Vagina (tissue), 2 donors: ENCODE measurements around the gene DCLRE1B.

Experiments
- POLR2A ChIP-seq, 2 donors: fragments of 450-650 bp; IDR thresholded peaks; one replicate each; pipeline ENCODE4 v1.6.1; 2017; ENCODE audit warnings: antibody characterized with exemption in 2 of 2, mild to moderate bottlenecking in 2 of 2, moderate library complexity in 2 of 2
- POLR2AphosphoS5 ChIP-seq, 2 donors: sonication (generic); formaldehyde crosslinking; IDR thresholded peaks; one replicate each; pipeline ENCODE4 v1.9.0; 2017; ENCODE audit warnings: antibody characterized with exemption in 2 of 2, mild to moderate bottlenecking in 2 of 2, low read depth in 1 of 2; ENCODE audit not compliant: insufficient read depth in 1 of 2
- TF ChIP-seq, protein P1 (sequence below), 3 experiments: fragments of 450-650 bp in 2 of 3; fragments of 200-600 bp in 1 of 3; sonication (generic) in 1 of 3; IDR thresholded peaks; one replicate each; pipeline ENCODE4 v1.5.1; 2017 to 2019; ENCODE audit warnings: antibody characterized with exemption in 3 of 3, mild to moderate bottlenecking in 2 of 3, moderate library complexity in 2 of 3

DNA sequence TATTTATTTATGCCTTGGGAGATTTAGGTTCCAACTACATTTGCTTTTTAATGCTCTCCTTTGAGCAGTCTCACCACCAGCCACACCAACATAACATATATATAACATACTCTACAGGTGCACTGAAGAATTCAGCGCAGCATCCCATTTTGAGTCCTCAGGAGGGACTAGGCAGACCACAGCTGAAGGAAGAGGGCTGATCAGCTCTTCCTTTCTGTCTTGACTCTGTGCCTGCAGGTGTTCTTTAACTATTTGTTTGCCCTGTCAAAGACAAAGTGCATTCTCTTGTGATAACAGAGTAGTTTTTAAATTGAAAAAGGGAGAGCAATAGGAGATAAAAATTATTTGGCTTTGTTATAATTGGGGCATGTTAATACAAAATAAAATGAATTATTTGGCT lies 41.0 kb downstream of the DCLRE1B start:
- TF ChIP-seq, protein P1, sequence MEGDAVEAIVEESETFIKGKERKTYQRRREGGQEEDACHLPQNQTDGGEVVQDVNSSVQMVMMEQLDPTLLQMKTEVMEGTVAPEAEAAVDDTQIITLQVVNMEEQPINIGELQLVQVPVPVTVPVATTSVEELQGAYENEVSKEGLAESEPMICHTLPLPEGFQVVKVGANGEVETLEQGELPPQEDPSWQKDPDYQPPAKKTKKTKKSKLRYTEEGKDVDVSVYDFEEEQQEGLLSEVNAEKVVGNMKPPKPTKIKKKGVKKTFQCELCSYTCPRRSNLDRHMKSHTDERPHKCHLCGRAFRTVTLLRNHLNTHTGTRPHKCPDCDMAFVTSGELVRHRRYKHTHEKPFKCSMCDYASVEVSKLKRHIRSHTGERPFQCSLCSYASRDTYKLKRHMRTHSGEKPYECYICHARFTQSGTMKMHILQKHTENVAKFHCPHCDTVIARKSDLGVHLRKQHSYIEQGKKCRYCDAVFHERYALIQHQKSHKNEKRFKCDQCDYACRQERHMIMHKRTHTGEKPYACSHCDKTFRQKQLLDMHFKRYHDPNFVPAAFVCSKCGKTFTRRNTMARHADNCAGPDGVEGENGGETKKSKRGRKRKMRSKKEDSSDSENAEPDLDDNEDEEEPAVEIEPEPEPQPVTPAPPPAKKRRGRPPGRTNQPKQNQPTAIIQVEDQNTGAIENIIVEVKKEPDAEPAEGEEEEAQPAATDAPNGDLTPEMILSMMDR (IDR thresholded peaks at IDR 0.05), result no peak
- no peak for TF ChIP-seq POLR2A (IDR thresholded peaks at IDR 0.05)
- no peak for TF ChIP-seq POLR2AphosphoS5 (IDR thresholded peaks at IDR 0.05; ENCODE audit: insufficient read depth in 1 of 2, low read depth in 1 of 2)
